K562 (cell line): ENCODE measurements around the gene ITPR3. TPM values are rescaled to one million over a fixed set of nuclear protein-coding genes. Genes with fewer than 3 reads are reported as not detected.

Source experiments
- ATF1 ChIP-seq, 2 experiments: fragments of 450-650 bp in 1 of 2; IDR thresholded peaks; 2 replicates each; pipeline ENCODE4 v1.6.1; 2016; ENCODE audit warnings: missing compliant biosample characterization in 1 of 2, missing genetic modification characterization in 1 of 2
- CEBPB ChIP-seq: fragments of 450-650 bp; IDR thresholded peaks from 2 replicates; pipeline ENCODE4 v1.6.1; 2016; ENCODE audit warnings: missing genetic modification characterization, missing compliant biosample characterization
- FOXA1 ChIP-seq: fragments of 450-650 bp; IDR thresholded peaks from 2 replicates; pipeline ENCODE4 v1.6.1; 2016; ENCODE audit warnings: mild to moderate bottlenecking, borderline replicate concordance
- HDAC1 ChIP-seq, 2 experiments: fragments of 450-650 bp; IDR thresholded peaks; 2 replicates each; pipeline ENCODE4 v1.6.1; 2016 to 2017; ENCODE audit warnings: inconsistent platforms in 1 of 2, mild to moderate bottlenecking in 1 of 2, moderate library complexity in 1 of 2
- HINFP ChIP-seq: fragments of 450-650 bp; conservative IDR thresholded peaks from 2 replicates; pipeline ENCODE4 v1.6.1; 2016; ENCODE audit warnings: missing genetic modification characterization, low read depth, mild to moderate bottlenecking, control low read depth, missing compliant biosample characterization
- KAT2B ChIP-seq: IDR thresholded peaks from one replicate; pipeline ENCODE4 v1.6.1; 2012; ENCODE audit warnings: low read depth, mild to moderate bottlenecking, control low read depth, inconsistent platforms, low read length, moderate library complexity
- KDM1A ChIP-seq, 2 experiments: fragments of 450-650 bp; IDR thresholded peaks; 2 replicates each; pipeline ENCODE4 v1.6.1; 2016; ENCODE audit warnings: mild to moderate bottlenecking in 2 of 2
- LARP7 ChIP-seq: fragments of 450-650 bp; IDR thresholded peaks from 2 replicates; pipeline ENCODE4 v1.6.1; 2016
- MAFG ChIP-seq: fragments of 450-650 bp; conservative IDR thresholded peaks from 2 replicates; pipeline ENCODE4 v1.6.1; 2016; ENCODE audit warnings: missing genetic modification characterization, missing compliant biosample characterization
- MAZ ChIP-seq, 2 experiments: fragments of 450-650 bp in 1 of 2; sonication (generic) in 1 of 2; formaldehyde crosslinking; IDR thresholded peaks in 1 of 2; conservative IDR thresholded peaks in 1 of 2; 2 replicates each; pipeline versions ENCODE4 v1.4.0 to v1.5.0; 2020; ENCODE audit warnings: mild to moderate bottlenecking in 1 of 2, missing genetic modification reagents in 1 of 2
- MTA3 ChIP-seq: fragments of 450-650 bp; formaldehyde crosslinking; IDR thresholded peaks from 2 replicates; pipeline ENCODE4 v1.6.1; 2017; ENCODE audit warnings: mild to moderate bottlenecking, borderline replicate concordance
- NFIC ChIP-seq: fragments of 450-650 bp; IDR thresholded peaks from 2 replicates; pipeline ENCODE4 v1.6.1; 2017; ENCODE audit warnings: mild to moderate bottlenecking, inconsistent platforms
- PHF20 ChIP-seq: fragments of 450-650 bp; IDR thresholded peaks from 2 replicates; pipeline ENCODE4 v1.6.1; 2018; ENCODE audit not compliant: partially characterized antibody
- RCOR1 ChIP-seq, 2 experiments: IDR thresholded peaks; 2 replicates each; pipeline ENCODE4 v1.6.1; 2012; ENCODE audit warnings: low read depth in 2 of 2, low read length in 2 of 2, borderline replicate concordance in 1 of 2, improper control_type of control experiment in 1 of 2
- RNF2 ChIP-seq: sonication (generic); IDR thresholded peaks from 2 replicates; pipeline ENCODE4 v1.6.1; 2016
- THAP12 ChIP-seq: fragments of 250-450 bp; sonication (Bioruptor Pico); IDR thresholded peaks from 2 replicates; pipeline ENCODE4 v1.9.0; 2021; ENCODE audit warnings: mild to moderate bottlenecking, inconsistent platforms
- ZBTB26 ChIP-seq: fragments of 450-650 bp; formaldehyde crosslinking; IDR thresholded peaks from 2 replicates; pipeline ENCODE4 v1.4.0; 2022; ENCODE audit warnings: missing genetic modification characterization
- ZFP30 ChIP-seq: fragments of 250-450 bp; sonication (Bioruptor Pico); IDR thresholded peaks from 2 replicates; pipeline ENCODE4 v1.8.0; 2022; ENCODE audit warnings: moderate library complexity, mild to moderate bottlenecking, inconsistent platforms, borderline replicate concordance
- ZFPM2 ChIP-seq: fragments of 250-450 bp; sonication (Bioruptor Pico); IDR thresholded peaks from 2 replicates; pipeline ENCODE4 v1.5.1; 2022; ENCODE audit warnings: mild to moderate bottlenecking
- ZNF232 ChIP-seq: sonication (generic); formaldehyde crosslinking; IDR thresholded peaks from 2 replicates; pipeline ENCODE4 v1.8.0; 2022; ENCODE audit warnings: mild to moderate bottlenecking, missing genetic modification reagents
- polyA plus RNA-seq, 8 experiments: library from polyadenylated mRNA; depleted of rRNA in 4 of 8; stranded (reverse) in 5 of 8; unstranded in 3 of 8; fragments of >200 nt; fragmentation: Nextera tagmentation in 2 of 8; fragmentation: Illumina TruSeq in 1 of 8; extraction: Ambion mirVana in 2 of 8; extraction: Trizol in 1 of 8; gene quantifications; 2 replicates each; pipeline versions ENCODE4 v1.2.1 to v1.2.3, GENCODE V29; 2011 to 2014; ENCODE audit warnings: inconsistent platforms in 1 of 8, missing spikeins in 1 of 8
- total RNA-seq, 7 experiments: library from RNA; depleted of rRNA in 6 of 7; stranded (reverse); fragments of >200 nt in 6 of 7; fragmentation: Illumina TruSeq in 2 of 7; extraction: Trizol in 2 of 7; gene quantifications; 2 replicates each; pipeline versions ENCODE4 v1.2.1 to v1.2.3, GENCODE V29; 2011 to 2021; ENCODE audit warnings: low replicate concordance in 1 of 7
- TF ChIP-seq, protein P1 (sequence below): fragments of 450-650 bp; formaldehyde crosslinking; IDR thresholded peaks from 2 replicates; pipeline ENCODE4 v1.4.0; 2020; ENCODE audit warnings: mild to moderate bottlenecking, mixed read lengths

Gene ITPR3
- total and polyA plus RNA-seq, 9 of the 15 experiments (the other 6 are each of a cell fraction or from before 2014, with no cell fraction given), result 0.39 to 35.7 (median 13.2) TPM

DNA sequence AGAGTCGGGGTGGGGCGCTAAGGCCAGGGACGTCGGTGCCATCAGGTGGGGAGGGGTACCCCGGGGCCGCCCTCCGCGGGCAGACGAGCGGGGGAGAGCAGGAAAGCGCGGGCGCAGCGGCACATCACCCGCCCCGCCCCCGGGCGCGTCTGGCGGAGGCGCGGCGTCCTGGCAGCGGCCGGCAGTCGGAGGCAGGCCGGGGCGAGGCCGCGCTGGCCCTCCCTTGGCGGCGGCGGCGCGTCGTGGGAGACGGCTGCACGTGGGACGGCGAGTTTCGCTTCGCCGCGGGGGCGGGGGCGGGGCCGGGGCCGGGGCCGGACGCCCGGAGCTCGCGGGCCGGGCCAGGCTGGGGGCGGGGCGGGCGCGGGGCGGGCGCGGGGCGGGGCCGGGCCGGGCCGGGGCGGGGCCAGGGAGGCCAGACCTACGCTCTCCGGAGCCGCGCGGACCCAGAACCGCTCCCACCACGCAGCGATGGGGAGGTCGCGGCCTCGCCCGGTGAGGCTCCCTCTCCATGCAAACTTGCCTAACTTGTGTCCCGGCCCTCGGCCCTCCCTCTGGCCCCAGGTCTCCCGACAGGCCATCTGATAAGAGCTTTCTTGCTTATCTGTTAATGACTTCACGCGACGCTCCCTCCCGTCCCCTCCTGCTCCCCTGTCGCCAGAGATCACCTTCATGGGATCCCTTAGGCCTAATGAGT lies 12.5 kb downstream of the ITPR3 start (continued):
- no peak for TF ChIP-seq FOXA1
- peak in 1 of 2 experiments; percentile 40; a peak in 1 of 4 replicates for TF ChIP-seq MAZ (CRISPR knock-in tag; conservative IDR thresholded peaks at IDR 0.05 in 1 of 2, IDR thresholded peaks at IDR 0.05 in 1 of 2)
- TF ChIP-seq RNF2, result no peak
- TF ChIP-seq HDAC1 (IDR thresholded peaks at IDR 0.05), result no peak
- TF ChIP-seq MTA3, result no peak; the same call in 1 of the 2 replicates
- TF ChIP-seq THAP12 (CRISPR knock-in tag), result no peak
- TF ChIP-seq ZBTB26 (CRISPR knock-in tag), result 0 out of 2 replicates have a peak, but pooled peaks have one; percentile 37
- TF ChIP-seq RCOR1 (IDR thresholded peaks at IDR 0.05; ENCODE audit: borderline replicate concordance in 1 of 2, low read depth in 2 of 2, low read length in 2 of 2), result 0 out of 4 replicates have a peak, but pooled peaks of 1 of the 2 experiments have one; percentile 11
- TF ChIP-seq HINFP, result no peak
- TF ChIP-seq NFIC, result no peak
- no peak for TF ChIP-seq CEBPB
- no peak for TF ChIP-seq ZFP30 (CRISPR knock-in tag)
- TF ChIP-seq KAT2B, result no peak
- TF ChIP-seq, protein P1, sequence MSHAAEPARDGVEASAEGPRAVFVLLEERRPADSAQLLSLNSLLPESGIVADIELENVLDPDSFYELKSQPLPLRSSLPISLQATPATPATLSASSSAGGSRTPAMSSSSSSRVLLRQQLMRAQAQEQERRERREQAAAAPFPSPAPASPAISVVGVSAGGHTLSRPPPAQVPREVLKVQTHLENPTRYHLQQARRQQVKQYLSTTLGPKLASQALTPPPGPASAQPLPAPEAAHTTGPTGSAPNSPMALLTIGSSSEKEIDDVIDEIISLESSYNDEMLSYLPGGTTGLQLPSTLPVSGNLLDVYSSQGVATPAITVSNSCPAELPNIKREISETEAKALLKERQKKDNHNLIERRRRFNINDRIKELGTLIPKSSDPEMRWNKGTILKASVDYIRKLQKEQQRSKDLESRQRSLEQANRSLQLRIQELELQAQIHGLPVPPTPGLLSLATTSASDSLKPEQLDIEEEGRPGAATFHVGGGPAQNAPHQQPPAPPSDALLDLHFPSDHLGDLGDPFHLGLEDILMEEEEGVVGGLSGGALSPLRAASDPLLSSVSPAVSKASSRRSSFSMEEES, result no peak
- no peak for TF ChIP-seq ATF1 (CRISPR knock-in tag; IDR thresholded peaks at IDR 0.05)
- 0 out of 2 replicates have a peak, but pooled peaks have one; percentile 33 for TF ChIP-seq ATF1 (tag; IDR thresholded peaks at IDR 0.05)
- TF ChIP-seq PHF20, result no peak
- no peak for TF ChIP-seq MAFG
- no peak for TF ChIP-seq ZNF232 (CRISPR knock-in tag)
- TF ChIP-seq ZFPM2, result no peak
- no peak for TF ChIP-seq LARP7
- no peak for TF ChIP-seq KDM1A (IDR thresholded peaks at IDR 0.05)
